ENCODE measurements around the gene KIF2C. TPM values are rescaled to one million over a fixed set of nuclear protein-coding genes. Genes with fewer than 3 reads are reported as not detected.

The KIF2C gene
- total and polyA plus RNA-seq, 9 of the 15 experiments (the other 6 are each of a cell fraction or from before 2014, with no cell fraction given), result 84.9 to 226 (median 169) TPM

DNA sequence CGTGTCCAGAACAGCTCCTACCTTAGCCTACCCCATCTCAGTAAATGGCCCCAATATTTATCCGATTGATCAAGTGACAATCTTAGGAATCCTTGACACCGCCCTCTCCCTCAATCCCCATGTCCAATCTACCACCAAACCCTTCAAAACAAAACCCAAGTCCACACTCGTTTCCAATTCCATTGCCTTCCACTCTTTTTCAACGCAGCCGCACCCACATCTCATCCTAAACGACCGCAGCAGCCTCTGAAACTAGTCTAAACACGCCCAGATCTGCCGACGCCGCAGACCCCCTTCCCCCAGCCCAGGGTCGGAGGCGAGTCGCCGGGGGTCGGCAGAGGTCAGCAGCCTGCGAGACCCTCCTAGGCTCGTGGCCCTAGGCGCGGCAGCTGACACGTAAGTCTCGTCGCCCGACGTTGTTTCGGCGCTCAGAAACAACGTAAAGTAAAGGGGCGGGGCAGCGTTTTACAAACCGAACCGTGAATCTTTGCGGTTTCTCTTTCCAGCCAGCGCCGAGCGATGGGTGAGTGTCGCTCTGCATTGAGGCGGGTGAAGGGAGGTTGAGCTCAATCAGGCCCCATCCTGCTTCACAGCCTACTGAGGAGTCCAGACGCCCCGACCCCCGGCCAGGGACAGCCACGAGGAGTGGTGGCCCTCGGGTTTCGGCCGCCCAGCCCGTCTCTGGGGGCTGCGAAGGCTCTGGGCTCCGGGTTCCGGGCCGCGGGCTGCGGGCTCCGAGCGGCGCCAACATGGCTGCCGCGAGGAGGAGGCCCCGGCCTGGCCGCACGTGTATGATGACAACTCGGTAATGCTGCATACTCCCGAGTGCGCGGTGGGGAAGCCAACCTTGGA lies 35.7 kb downstream of the KIF2C start, which contains the start of gene RPS8 (continued):
- TF ChIP-seq, protein P1, sequence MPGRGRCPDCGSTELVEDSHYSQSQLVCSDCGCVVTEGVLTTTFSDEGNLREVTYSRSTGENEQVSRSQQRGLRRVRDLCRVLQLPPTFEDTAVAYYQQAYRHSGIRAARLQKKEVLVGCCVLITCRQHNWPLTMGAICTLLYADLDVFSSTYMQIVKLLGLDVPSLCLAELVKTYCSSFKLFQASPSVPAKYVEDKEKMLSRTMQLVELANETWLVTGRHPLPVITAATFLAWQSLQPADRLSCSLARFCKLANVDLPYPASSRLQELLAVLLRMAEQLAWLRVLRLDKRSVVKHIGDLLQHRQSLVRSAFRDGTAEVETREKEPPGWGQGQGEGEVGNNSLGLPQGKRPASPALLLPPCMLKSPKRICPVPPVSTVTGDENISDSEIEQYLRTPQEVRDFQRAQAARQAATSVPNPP (IDR thresholded peaks at IDR 0.05; ENCODE audit: borderline replicate concordance, insufficient read depth, insufficient read length), result no peak
- no peak for TF ChIP-seq CCAR2 (IDR thresholded peaks at IDR 0.05; ENCODE audit: low read depth, low read length)
- TF ChIP-seq, protein P2, sequence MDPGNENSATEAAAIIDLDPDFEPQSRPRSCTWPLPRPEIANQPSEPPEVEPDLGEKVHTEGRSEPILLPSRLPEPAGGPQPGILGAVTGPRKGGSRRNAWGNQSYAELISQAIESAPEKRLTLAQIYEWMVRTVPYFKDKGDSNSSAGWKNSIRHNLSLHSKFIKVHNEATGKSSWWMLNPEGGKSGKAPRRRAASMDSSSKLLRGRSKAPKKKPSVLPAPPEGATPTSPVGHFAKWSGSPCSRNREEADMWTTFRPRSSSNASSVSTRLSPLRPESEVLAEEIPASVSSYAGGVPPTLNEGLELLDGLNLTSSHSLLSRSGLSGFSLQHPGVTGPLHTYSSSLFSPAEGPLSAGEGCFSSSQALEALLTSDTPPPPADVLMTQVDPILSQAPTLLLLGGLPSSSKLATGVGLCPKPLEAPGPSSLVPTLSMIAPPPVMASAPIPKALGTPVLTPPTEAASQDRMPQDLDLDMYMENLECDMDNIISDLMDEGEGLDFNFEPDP (CRISPR knock-in tag; IDR thresholded peaks at IDR 0.05), result no peak
- peak; percentile 90 for TF ChIP-seq EHMT2 (IDR thresholded peaks at IDR 0.05)
- peak; percentile 17; the same call in 1 of the 2 replicates for TF ChIP-seq TSHZ1 (CRISPR knock-in tag; IDR thresholded peaks at IDR 0.05)
- peak; percentile 91 for TF ChIP-seq POLR2AphosphoS2 (IDR thresholded peaks at IDR 0.05; ENCODE audit: low read length)
- peak; percentile 75 for TF ChIP-seq LEF1 (IDR thresholded peaks at IDR 0.05)
- peak; percentile 100 for TF ChIP-seq POLR2A (conservative IDR thresholded peaks at IDR 0.05)
- no peak for TF ChIP-seq THRA (IDR thresholded peaks at IDR 0.05)
- peak; percentile 98 for TF ChIP-seq ESRRA (IDR thresholded peaks at IDR 0.05; ENCODE audit: borderline replicate concordance, low read depth)
- peak; percentile 34; the same call in 1 of the 2 replicates for TF ChIP-seq ZNF212 (CRISPR knock-in tag; IDR thresholded peaks at IDR 0.05)
- TF ChIP-seq, protein P3, sequence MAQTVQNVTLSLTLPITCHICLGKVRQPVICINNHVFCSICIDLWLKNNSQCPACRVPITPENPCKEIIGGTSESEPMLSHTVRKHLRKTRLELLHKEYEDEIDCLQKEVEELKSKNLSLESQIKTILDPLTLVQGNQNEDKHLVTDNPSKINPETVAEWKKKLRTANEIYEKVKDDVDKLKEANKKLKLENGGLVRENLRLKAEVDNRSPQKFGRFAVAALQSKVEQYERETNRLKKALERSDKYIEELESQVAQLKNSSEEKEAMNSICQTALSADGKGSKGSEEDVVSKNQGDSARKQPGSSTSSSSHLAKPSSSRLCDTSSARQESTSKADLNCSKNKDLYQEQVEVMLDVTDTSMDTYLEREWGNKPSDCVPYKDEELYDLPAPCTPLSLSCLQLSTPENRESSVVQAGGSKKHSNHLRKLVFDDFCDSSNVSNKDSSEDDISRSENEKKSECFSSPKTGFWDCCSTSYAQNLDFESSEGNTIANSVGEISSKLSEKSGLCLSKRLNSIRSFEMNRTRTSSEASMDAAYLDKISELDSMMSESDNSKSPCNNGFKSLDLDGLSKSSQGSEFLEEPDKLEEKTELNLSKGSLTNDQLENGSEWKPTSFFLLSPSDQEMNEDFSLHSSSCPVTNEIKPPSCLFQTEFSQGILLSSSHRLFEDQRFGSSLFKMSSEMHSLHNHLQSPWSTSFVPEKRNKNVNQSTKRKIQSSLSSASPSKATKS (CRISPR knock-in tag; IDR thresholded peaks at IDR 0.05), result 0 out of 2 replicates have a peak, but pooled peaks have one; percentile 62
- TF ChIP-seq ZBTB17 (CRISPR knock-in tag; IDR thresholded peaks at IDR 0.05), result peak; percentile 82
- no peak; the same call in 1 of the 2 replicates for TF ChIP-seq HES1 (IDR thresholded peaks at IDR 0.05; ENCODE audit: low read depth)
- no peak for TF ChIP-seq ZC3H11A (IDR thresholded peaks at IDR 0.05; ENCODE audit: low read depth, low read length)
- peak; percentile 27; the same call in 1 of the 2 replicates for TF ChIP-seq HEY1 (CRISPR knock-in tag; IDR thresholded peaks at IDR 0.05; ENCODE audit: borderline replicate concordance)

Data from K562 (cell line).